Measurements from ENCODE around the gene BACH2. TPM values are rescaled to one million over a fixed set of nuclear protein-coding genes. Genes with fewer than 3 reads are reported as not detected.

Gene BACH2
- total and polyA plus RNA-seq, 5 donors: 0.61 to 2.8 (median 1.5) TPM

GRCh38 chr6:90256698-90257485, 39.8 kb downstream of the BACH2 start:
- WGBS: 80% methylated on average over 4 of the region's 4 CpGs
- H3K4me3 ChIP-seq (ENCODE audit: low read length): no peak overlapping the region
- DNase-seq (no peak), ATAC-seq (no peak)
- H3K9me3 ChIP-seq (ENCODE audit: control insufficient read depth, low read length): no peaks in the 10 kb centered on the region
- intact Hi-C loops (cut with DNase I): no loop called here
- no peaks in the 10 kb centered on the region for H3K27me3 ChIP-seq (ENCODE audit: control insufficient read depth, insufficient read depth)
- peaks cover 2% of the 10 kb centered on the region for H3K4me1 ChIP-seq (ENCODE audit: control insufficient read depth, insufficient read depth, low read length)
- H3K27ac ChIP-seq (ENCODE audit: low read length): no peak overlapping the region

- Histone ChIP-seq H3K9me3 (ENCODE audit: control insufficient read depth, low read length) (no peaks in the 10 kb centered on the region), H3K27ac (ENCODE audit: low read length) (no peak overlapping the region), H3K4me3 (ENCODE audit: low read length) (no peak overlapping the region), H3K4me1 (ENCODE audit: control insufficient read depth, insufficient read depth, low read length) (peaks cover 2% of the 10 kb centered on the region), H3K27me3 (ENCODE audit: control insufficient read depth, insufficient read depth) (no peaks in the 10 kb centered on the region)
- intact Hi-C loops (cut with DNase I): no loop called here
- ATAC-seq: no peak
- WGBS: 83% methylated on average over 2 of the region's 2 CpGs
- DNase-seq: no peak
Observed at GRCh38 chr6:90253631-90254030, 43.0 kb downstream of the BACH2 start.

- no peaks in the 10 kb centered on the region for H3K27me3 ChIP-seq (ENCODE audit: control insufficient read depth, insufficient read depth)
- no peaks in the 10 kb centered on the region for H3K9me3 ChIP-seq (ENCODE audit: control insufficient read depth, low read length)
- H3K4me1 ChIP-seq (ENCODE audit: control insufficient read depth, insufficient read depth, low read length): peaks cover 2% of the 10 kb centered on the region
- DNase-seq (no peak), ATAC-seq (no peak)
- no peak overlapping the region for H3K4me3 ChIP-seq (ENCODE audit: low read length)
- intact Hi-C loops (cut with DNase I): no loop called here
- WGBS: 84% methylated on average over 4 of the region's 4 CpGs
- H3K27ac ChIP-seq (ENCODE audit: low read length): no peak overlapping the region
Observed at GRCh38 chr6:90251295-90251992, 45.2 kb downstream of the BACH2 start.

- ATAC-seq (no peak), DNase-seq (no peak)
- 93% methylated on average over 2 of the region's 2 CpGs for WGBS
- Histone ChIP-seq H3K4me3 (ENCODE audit: low read length) (no peak overlapping the region), H3K9me3 (ENCODE audit: control insufficient read depth, low read length) (no peaks in the 10 kb centered on the region), H3K4me1 (ENCODE audit: control insufficient read depth, insufficient read depth, low read length) (peaks cover 2% of the 10 kb centered on the region), H3K27me3 (ENCODE audit: control insufficient read depth, insufficient read depth) (no peaks in the 10 kb centered on the region), H3K27ac (ENCODE audit: low read length) (no peak overlapping the region)
- intact Hi-C loops (cut with DNase I): no loop called here
Observed at GRCh38 chr6:90250405-90250804, 46.2 kb downstream of the BACH2 start.

- ATAC-seq: no peak
- 96% methylated on average over 8 of the region's 8 CpGs for WGBS
- DNase-seq: no peak
- H3K27ac ChIP-seq (ENCODE audit: low read length): no peak overlapping the region
- no peaks in the 10 kb centered on the region for H3K27me3 ChIP-seq (ENCODE audit: control insufficient read depth, insufficient read depth)
- no peak overlapping the region for H3K4me3 ChIP-seq (ENCODE audit: low read length)
- intact Hi-C loops (cut with DNase I): no loop called here
- peaks cover 2% of the 10 kb centered on the region for H3K4me1 ChIP-seq (ENCODE audit: control insufficient read depth, insufficient read depth, low read length)
- H3K9me3 ChIP-seq (ENCODE audit: control insufficient read depth, low read length): no peaks in the 10 kb centered on the region
Observed at GRCh38 chr6:90249458-90249857, 47.2 kb downstream of the BACH2 start.

- Histone ChIP-seq H3K27ac (ENCODE audit: low read length) (no peak overlapping the region), H3K27me3 (ENCODE audit: control insufficient read depth, insufficient read depth) (no peaks in the 10 kb centered on the region), H3K4me3 (ENCODE audit: low read length) (no peak overlapping the region), H3K4me1 (ENCODE audit: control insufficient read depth, insufficient read depth, low read length) (peaks cover 2% of the 10 kb centered on the region), H3K9me3 (ENCODE audit: control insufficient read depth, low read length) (no peaks in the 10 kb centered on the region)
- intact Hi-C loops (cut with DNase I): no loop called here
- DNase-seq: no peak
- no peak for ATAC-seq
Observed at GRCh38 chr6:90249034-90249433, 47.6 kb downstream of the BACH2 start.

- no peaks in the 10 kb centered on the region for H3K9me3 ChIP-seq (ENCODE audit: control insufficient read depth, low read length)
- H3K27me3 ChIP-seq (ENCODE audit: control insufficient read depth, insufficient read depth): no peaks in the 10 kb centered on the region
- no peak for DNase-seq
- H3K4me1 ChIP-seq (ENCODE audit: control insufficient read depth, insufficient read depth, low read length): no peaks in the 10 kb centered on the region
- intact Hi-C loops (cut with DNase I): no loop called here
- no peak for ATAC-seq
- no peak overlapping the region for H3K27ac ChIP-seq (ENCODE audit: low read length)
- no peak overlapping the region for H3K4me3 ChIP-seq (ENCODE audit: low read length)
Observed at GRCh38 chr6:90247262-90247661, 49.4 kb downstream of the BACH2 start.

- Histone ChIP-seq H3K4me1 (ENCODE audit: control insufficient read depth, insufficient read depth, low read length) (no peaks in the 10 kb centered on the region), H3K4me3 (ENCODE audit: low read length) (no peak overlapping the region), H3K9me3 (ENCODE audit: control insufficient read depth, low read length) (no peaks in the 10 kb centered on the region), H3K27ac (ENCODE audit: low read length) (no peak overlapping the region), H3K27me3 (ENCODE audit: control insufficient read depth, insufficient read depth) (no peaks in the 10 kb centered on the region)
- DNase-seq: no peak
- ATAC-seq: no peak
- 36% methylated on average over 3 of the region's 3 CpGs for WGBS
- intact Hi-C loops (cut with DNase I): no loop called here
Observed at GRCh38 chr6:90241229-90241880, 55.3 kb downstream of the BACH2 start.

- intact Hi-C loops (cut with DNase I): no loop called here
- Histone ChIP-seq H3K9me3 (ENCODE audit: control insufficient read depth, low read length) (no peaks in the 10 kb centered on the region), H3K4me3 (ENCODE audit: low read length) (no peak overlapping the region), H3K27me3 (ENCODE audit: control insufficient read depth, insufficient read depth) (no peaks in the 10 kb centered on the region), H3K27ac (ENCODE audit: low read length) (no peak overlapping the region), H3K4me1 (ENCODE audit: control insufficient read depth, insufficient read depth, low read length) (no peaks in the 10 kb centered on the region)
- 63% methylated on average over 5 of the region's 5 CpGs for WGBS
- ATAC-seq (no peak), DNase-seq (no peak)
Observed at GRCh38 chr6:90238496-90239266, 58.0 kb downstream of the BACH2 start.

- Histone ChIP-seq H3K4me1 (ENCODE audit: control insufficient read depth, insufficient read depth, low read length) (no peaks in the 10 kb centered on the region), H3K27me3 (ENCODE audit: control insufficient read depth, insufficient read depth) (no peaks in the 10 kb centered on the region), H3K4me3 (ENCODE audit: low read length) (no peak overlapping the region), H3K9me3 (ENCODE audit: control insufficient read depth, low read length) (no peaks in the 10 kb centered on the region), H3K27ac (ENCODE audit: low read length) (no peak overlapping the region)
- intact Hi-C loops (cut with DNase I): no loop called here
- DNase-seq (no peak), ATAC-seq (no peak)
- 87% methylated on average over 4 of the region's 4 CpGs for WGBS
Observed at GRCh38 chr6:90237350-90237990, 59.2 kb downstream of the BACH2 start.

Measured in right cardiac atrium (tissue), 5 donors.